Uterus (tissue), 4 donors: Measurements from ENCODE around the gene DYNC2H1. TPM values are rescaled to one million over a fixed set of nuclear protein-coding genes. Genes with fewer than 3 reads are reported as not detected.

Experiments used
- DNase-seq, 2 donors: peaks; one replicate each; pipeline ENCODE4 v3.0.0-alpha.2; 2019 to 2020
- H3K27ac ChIP-seq, 2 donors: fragments of 200-600 bp; sonication (generic); 1 replicate in 1 of 2; 2 replicates in 1 of 2; pipeline ENCODE4 v1.5.1; 2016 to 2018
- H3K27me3 ChIP-seq, 2 donors: fragments of 200-600 bp; sonication (generic); one replicate each; pipeline ENCODE4 v1.5.1; 2018 to 2019; ENCODE audit warnings: control low read depth in 1 of 2
- H3K36me3 ChIP-seq, 2 donors: fragments of 200-600 bp; sonication (generic); one replicate each; pipeline ENCODE4 v1.5.1; 2019; ENCODE audit warnings: control low read depth in 1 of 2
- H3K4me1 ChIP-seq, 2 donors: fragments of 200-600 bp; sonication (generic); one replicate each; pipeline ENCODE4 v1.5.1; 2018 to 2019; ENCODE audit warnings: control low read depth in 1 of 2
- H3K4me3 ChIP-seq, 2 donors: fragments of 200-600 bp; sonication (generic); 1 replicate in 1 of 2; 2 replicates in 1 of 2; pipeline ENCODE4 v1.5.1; 2018 to 2019; ENCODE audit warnings: mild to moderate bottlenecking in 1 of 2
- H3K9me3 ChIP-seq, 2 donors: fragments of 200-600 bp; sonication (generic); one replicate each; pipeline ENCODE4 v1.5.1; 2019; ENCODE audit warnings: control low read depth in 1 of 2
- POLR2A ChIP-seq, 2 donors: fragments of 450-650 bp; IDR thresholded peaks; one replicate each; pipeline ENCODE4 v1.6.1; 2016; ENCODE audit warnings: antibody characterized with exemption in 2 of 2, mild to moderate bottlenecking in 1 of 2, moderate library complexity in 1 of 2
- intact Hi-C: fragments of 100-400 bp; cut with DNase I; formaldehyde crosslinking; loops from one replicate; pipeline ENCODE4 v1.15.1; 2023; ENCODE audit warnings: low total_unique reads
- total RNA-seq, 4 donors: library from RNA; depleted of rRNA in 3 of 4; stranded (reverse); fragments of >200 nt in 3 of 4; gene quantifications; one replicate each; pipeline versions ENCODE4 v1.1.0 to v1.2.4, GENCODE V29; 2014 to 2023
- TF ChIP-seq, protein P1 (sequence below), 4 experiments: fragments of 200-600 bp in 2 of 4; fragments of 450-650 bp in 2 of 4; sonication (generic) in 2 of 4; IDR thresholded peaks; one replicate each; pipeline ENCODE4 v1.5.1; 2016 to 2019; ENCODE audit warnings: antibody characterized with exemption in 4 of 4, mild to moderate bottlenecking in 2 of 4, moderate library complexity in 1 of 4
- donor health status: DM: yes; HTN: yes; CAD: no.

Gene DYNC2H1
- total RNA-seq, 4 donors from 2014 or later = 24.8 to 96.1 (median 53.5) TPM

DNA sequence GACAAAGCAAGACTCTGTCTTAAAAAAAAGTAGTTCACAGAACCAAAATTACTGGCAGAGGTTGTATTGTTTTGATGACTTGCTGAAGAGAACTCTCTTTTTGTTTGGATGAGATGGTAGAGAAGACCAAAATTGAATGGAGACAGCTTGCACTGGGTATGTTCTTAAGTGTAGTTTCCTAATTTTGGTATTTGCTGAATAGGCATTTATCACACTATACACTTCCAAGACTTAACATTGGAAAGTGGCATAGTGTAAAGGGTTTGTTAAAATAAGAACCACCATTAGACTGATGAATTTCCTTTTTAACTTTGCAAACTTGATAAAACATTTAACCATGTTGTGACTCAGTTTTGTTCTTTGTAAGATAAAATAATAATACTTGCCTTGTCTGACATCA is 11.9 kb upstream of the DYNC2H1 start:
- intact Hi-C loops = no loop called here
- DNase-seq = no peak

GRCh38 chr11:103109818-103110388 is 677 bp downstream of the DYNC2H1 start:
- no peaks in the 10 kb centered on the region for H3K36me3 ChIP-seq
- no peaks in the 10 kb centered on the region for H3K9me3 ChIP-seq
- H3K4me1 ChIP-seq = no peaks in the 10 kb centered on the region
- intact Hi-C loops = no loop called here
- DNase-seq = peak; percentile 15 to 16
- H3K27me3 ChIP-seq = no peaks in the 10 kb centered on the region
- TF ChIP-seq, protein P1, sequence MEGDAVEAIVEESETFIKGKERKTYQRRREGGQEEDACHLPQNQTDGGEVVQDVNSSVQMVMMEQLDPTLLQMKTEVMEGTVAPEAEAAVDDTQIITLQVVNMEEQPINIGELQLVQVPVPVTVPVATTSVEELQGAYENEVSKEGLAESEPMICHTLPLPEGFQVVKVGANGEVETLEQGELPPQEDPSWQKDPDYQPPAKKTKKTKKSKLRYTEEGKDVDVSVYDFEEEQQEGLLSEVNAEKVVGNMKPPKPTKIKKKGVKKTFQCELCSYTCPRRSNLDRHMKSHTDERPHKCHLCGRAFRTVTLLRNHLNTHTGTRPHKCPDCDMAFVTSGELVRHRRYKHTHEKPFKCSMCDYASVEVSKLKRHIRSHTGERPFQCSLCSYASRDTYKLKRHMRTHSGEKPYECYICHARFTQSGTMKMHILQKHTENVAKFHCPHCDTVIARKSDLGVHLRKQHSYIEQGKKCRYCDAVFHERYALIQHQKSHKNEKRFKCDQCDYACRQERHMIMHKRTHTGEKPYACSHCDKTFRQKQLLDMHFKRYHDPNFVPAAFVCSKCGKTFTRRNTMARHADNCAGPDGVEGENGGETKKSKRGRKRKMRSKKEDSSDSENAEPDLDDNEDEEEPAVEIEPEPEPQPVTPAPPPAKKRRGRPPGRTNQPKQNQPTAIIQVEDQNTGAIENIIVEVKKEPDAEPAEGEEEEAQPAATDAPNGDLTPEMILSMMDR (IDR thresholded peaks at IDR 0.05) = no peak
- TF ChIP-seq POLR2A (IDR thresholded peaks at IDR 0.05) = no peak
- peak overlapping the region; percentile 70 to 78 for H3K27ac ChIP-seq
- peak overlapping the region; percentile 51 to 57 for H3K4me3 ChIP-seq

More for the DNA sequence above, 11.9 kb upstream of the DYNC2H1 start:
- H3K4me1 ChIP-seq = no peaks in the 10 kb centered on the region
- H3K27ac ChIP-seq = no peak overlapping the region
- TF ChIP-seq, protein P1 (IDR thresholded peaks at IDR 0.05) = no peak
- TF ChIP-seq POLR2A (IDR thresholded peaks at IDR 0.05) = no peak
- no peaks in the 10 kb centered on the region for H3K9me3 ChIP-seq
- peaks cover 0 to 8% of the 10 kb centered on the region in 2 donors for H3K27me3 ChIP-seq
- no peaks in the 10 kb centered on the region for H3K36me3 ChIP-seq
- H3K4me3 ChIP-seq = no peak overlapping the region

GRCh38 chr11:103110391-103110790 is 1.2 kb downstream of the DYNC2H1 start:
- Histone ChIP-seq H3K4me1 (no peaks in the 10 kb centered on the region), H3K27ac (peak overlapping the region in 1 of 2 donors; percentile 78), H3K4me3 (peak overlapping the region; percentile 51 to 57), H3K9me3 (no peaks in the 10 kb centered on the region), H3K27me3 (no peaks in the 10 kb centered on the region), H3K36me3 (no peaks in the 10 kb centered on the region)
- DNase-seq = no peak
- no peak for TF ChIP-seq POLR2A (IDR thresholded peaks at IDR 0.05)
- TF ChIP-seq, protein P1 (IDR thresholded peaks at IDR 0.05) = peak in 1 of 4 experiments; percentile 15
- intact Hi-C loops = no loop called here

GRCh38 chr11:103111400-103111799 is 2.2 kb downstream of the DYNC2H1 start:
- no peaks in the 10 kb centered on the region for H3K4me1 ChIP-seq
- H3K4me3 ChIP-seq = no peak overlapping the region
- H3K27ac ChIP-seq = no peak overlapping the region
- no peaks in the 10 kb centered on the region for H3K27me3 ChIP-seq
- no peak for DNase-seq
- intact Hi-C loops = no loop called here
- TF ChIP-seq, protein P1 (IDR thresholded peaks at IDR 0.05) = no peak
- no peak for TF ChIP-seq POLR2A (IDR thresholded peaks at IDR 0.05)
- no peaks in the 10 kb centered on the region for H3K9me3 ChIP-seq
- H3K36me3 ChIP-seq = no peaks in the 10 kb centered on the region

GRCh38 chr11:103112364-103112763 is 3.1 kb downstream of the DYNC2H1 start:
- Histone ChIP-seq H3K27me3 (no peaks in the 10 kb centered on the region), H3K36me3 (no peaks in the 10 kb centered on the region), H3K4me1 (no peaks in the 10 kb centered on the region), H3K9me3 (no peaks in the 10 kb centered on the region), H3K4me3 (no peak overlapping the region), H3K27ac (no peak overlapping the region)
- DNase-seq = no peak
- intact Hi-C loops = no loop called here
- TF ChIP-seq, protein P1 (IDR thresholded peaks at IDR 0.05) = no peak
- no peak for TF ChIP-seq POLR2A (IDR thresholded peaks at IDR 0.05)
